HepG2 (cell line): ENCODE results near the gene PLOD2. TPM values are rescaled to one million over a fixed set of nuclear protein-coding genes. Genes with fewer than 3 reads are reported as not detected.

Experiments
- ARNT2 ChIP-seq: sonication (generic); formaldehyde crosslinking; IDR thresholded peaks from 2 replicates; pipeline ENCODE4 v1.8.0; 2022; ENCODE audit warnings: mild to moderate bottlenecking, low read depth, missing genetic modification reagents, moderate library complexity
- BORCS8-MEF2B ChIP-seq: sonication (generic); formaldehyde crosslinking; IDR thresholded peaks from 2 replicates; pipeline ENCODE4 v1.8.0; 2022; ENCODE audit warnings: mild to moderate bottlenecking, missing genetic modification reagents
- HES4 ChIP-seq: sonication (generic); formaldehyde crosslinking; IDR thresholded peaks from 2 replicates; pipeline ENCODE4 v1.9.0; 2021; ENCODE audit warnings: mild to moderate bottlenecking, missing genetic modification reagents, borderline replicate concordance
- HNRNPLL ChIP-seq: fragments of 200-400 bp; formaldehyde crosslinking; IDR thresholded peaks from 2 replicates; pipeline ENCODE4 v1.6.1; 2017; ENCODE audit warnings: mild to moderate bottlenecking, low read depth, low read length; ENCODE audit not compliant: poor library complexity, severe bottlenecking
- IRF2 ChIP-seq: IDR thresholded peaks from 2 replicates; pipeline ENCODE4 v1.6.1; 2018; ENCODE audit warnings: missing genetic modification reagents, missing compliant biosample characterization
- MTF2 ChIP-seq: sonication (generic); formaldehyde crosslinking; IDR thresholded peaks from 2 replicates; pipeline ENCODE4 v1.5.0; 2020; ENCODE audit warnings: missing genetic modification reagents, borderline replicate concordance
- NFYB ChIP-seq: sonication (generic); formaldehyde crosslinking; IDR thresholded peaks from 2 replicates; pipeline ENCODE4 v1.4.0; 2020; ENCODE audit warnings: missing genetic modification reagents
- PHF8 ChIP-seq: sonication (generic); formaldehyde crosslinking; IDR thresholded peaks from 2 replicates; pipeline ENCODE4 v1.5.0; 2020; ENCODE audit warnings: missing genetic modification reagents
- RBM39 ChIP-seq: fragments of 200-400 bp; formaldehyde crosslinking; IDR thresholded peaks from one replicate; pipeline ENCODE4 v1.6.1; 2018; ENCODE audit warnings: antibody characterized with exemption, mild to moderate bottlenecking, low read depth, low read length; ENCODE audit not compliant: poor library complexity, severe bottlenecking
- SIN3A ChIP-seq: IDR thresholded peaks from 2 replicates; pipeline ENCODE4 v1.6.1; 2011; ENCODE audit warnings: low read depth, mild to moderate bottlenecking, control low read depth, low read length, borderline replicate concordance
- SNAPC2 ChIP-seq: sonication (generic); formaldehyde crosslinking; IDR thresholded peaks from 2 replicates; pipeline ENCODE4 v1.8.1; 2022; ENCODE audit warnings: mild to moderate bottlenecking, missing genetic modification reagents
- SRF ChIP-seq: IDR thresholded peaks from 2 replicates; pipeline ENCODE4 v1.6.1; 2011; ENCODE audit warnings: mild to moderate bottlenecking, low read depth, low read length, moderate library complexity
- YEATS2 ChIP-seq: sonication (generic); formaldehyde crosslinking; IDR thresholded peaks from 2 replicates; pipeline ENCODE4 v1.4.0; 2020; ENCODE audit warnings: missing genetic modification reagents, borderline replicate concordance
- ZFP90 ChIP-seq: sonication (generic); formaldehyde crosslinking; IDR thresholded peaks from 2 replicates; pipeline ENCODE4 v1.8.0; 2022; ENCODE audit warnings: missing genetic modification reagents, mild to moderate bottlenecking, inconsistent platforms, borderline replicate concordance
- ZNF230 ChIP-seq: sonication (generic); formaldehyde crosslinking; IDR thresholded peaks from 2 replicates; pipeline ENCODE4 v1.4.0; 2020; ENCODE audit warnings: mild to moderate bottlenecking, missing genetic modification reagents
- ZNF451 ChIP-seq: sonication (generic); formaldehyde crosslinking; IDR thresholded peaks from 2 replicates; pipeline ENCODE4 v1.5.0; 2020; ENCODE audit warnings: mild to moderate bottlenecking, missing genetic modification reagents
- ZNF460 ChIP-seq: sonication (generic); formaldehyde crosslinking; IDR thresholded peaks from 2 replicates; pipeline ENCODE4 v1.5.1; 2020; ENCODE audit warnings: missing genetic modification reagents, mild to moderate bottlenecking, borderline replicate concordance
- ZNF570 ChIP-seq: sonication (generic); formaldehyde crosslinking; IDR thresholded peaks from 2 replicates; pipeline ENCODE4 v1.4.0; 2020; ENCODE audit warnings: mild to moderate bottlenecking, missing genetic modification reagents, borderline replicate concordance
- ZNF607 ChIP-seq: sonication (generic); formaldehyde crosslinking; IDR thresholded peaks from 2 replicates; pipeline ENCODE4 v1.5.1; 2020; ENCODE audit warnings: missing genetic modification reagents, mild to moderate bottlenecking, borderline replicate concordance
- ZSCAN31 ChIP-seq: sonication (generic); formaldehyde crosslinking; IDR thresholded peaks from 2 replicates; pipeline ENCODE4 v1.5.0; 2020; ENCODE audit warnings: low read depth, mild to moderate bottlenecking, missing genetic modification reagents
- polyA plus RNA-seq, 8 experiments: library from polyadenylated mRNA; depleted of rRNA in 3 of 8; stranded (reverse) in 7 of 8; unstranded in 1 of 8; fragments of >200 nt; fragmentation: Illumina TruSeq in 4 of 8; extraction: Trizol in 4 of 8; gene quantifications; 2 replicates each; pipeline versions ENCODE4 v1.2.1 to v1.2.3, GENCODE V29; 2011 to 2016; ENCODE audit warnings: low read depth in 4 of 8, missing spikeins in 1 of 8, mixed read lengths in 1 of 8; ENCODE audit not compliant: insufficient read depth in 1 of 8
- total RNA-seq, 5 experiments: library from RNA; depleted of rRNA; stranded (reverse); fragments of >200 nt; fragmentation: Illumina TruSeq; extraction: Trizol; gene quantifications; 2 replicates each; pipeline ENCODE4 v1.2.3, GENCODE V29; 2016; ENCODE audit warnings: low read depth in 1 of 5
- TF ChIP-seq, protein P1 (sequence below): sonication (generic); formaldehyde crosslinking; IDR thresholded peaks from 2 replicates; pipeline ENCODE4 v1.4.0; 2020; ENCODE audit warnings: missing genetic modification reagents
- TF ChIP-seq, protein P2 (sequence below): sonication (generic); formaldehyde crosslinking; conservative IDR thresholded peaks from 2 replicates; pipeline ENCODE4 v1.4.0; 2020; ENCODE audit warnings: missing genetic modification reagents
- TF ChIP-seq, protein P3 (sequence below): sonication (generic); formaldehyde crosslinking; IDR thresholded peaks from 2 replicates; pipeline ENCODE4 v1.8.1; 2022; ENCODE audit warnings: mild to moderate bottlenecking, missing genetic modification reagents

Gene PLOD2
- total and polyA plus RNA-seq, 2 of the 13 experiments (the other 11 are each of a cell fraction or from before 2014, with no cell fraction given): 107 to 161 TPM

DNA sequence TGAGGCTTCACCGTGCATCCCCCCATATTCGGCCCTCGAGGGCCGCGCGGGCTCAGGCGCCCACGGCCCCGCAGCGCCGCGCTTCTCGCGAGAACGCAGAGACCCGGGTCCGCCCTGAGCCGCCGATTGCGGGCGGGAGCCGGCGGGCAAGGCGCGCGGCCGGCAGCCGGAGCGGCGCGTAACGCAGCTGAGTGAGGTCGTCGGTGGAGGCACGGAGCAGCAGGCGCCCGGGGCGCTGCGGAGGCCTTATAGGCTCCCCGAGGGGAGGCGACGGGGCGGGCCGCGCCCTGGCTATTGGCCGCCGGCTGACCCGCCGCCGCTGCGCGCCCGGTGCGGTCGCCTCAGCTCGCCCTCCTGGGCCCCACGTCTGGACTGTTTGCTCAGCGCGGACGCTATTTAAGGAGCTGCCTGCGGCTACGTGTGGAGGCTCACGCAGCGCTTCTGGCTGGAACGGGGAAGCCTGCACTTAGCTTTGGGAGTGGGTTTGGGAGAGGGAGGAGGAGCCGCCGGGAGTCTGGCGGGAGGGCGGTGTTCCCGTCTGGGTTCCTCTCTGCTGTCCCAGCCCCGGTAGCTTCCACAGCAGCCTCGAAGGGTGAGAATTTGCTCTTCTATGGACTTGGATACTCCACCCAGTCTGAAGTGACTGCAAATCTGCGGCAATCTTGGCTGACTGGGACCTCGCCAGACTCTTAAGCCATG lies at the start of gene PLOD2 (continued):
- TF ChIP-seq, protein P1, sequence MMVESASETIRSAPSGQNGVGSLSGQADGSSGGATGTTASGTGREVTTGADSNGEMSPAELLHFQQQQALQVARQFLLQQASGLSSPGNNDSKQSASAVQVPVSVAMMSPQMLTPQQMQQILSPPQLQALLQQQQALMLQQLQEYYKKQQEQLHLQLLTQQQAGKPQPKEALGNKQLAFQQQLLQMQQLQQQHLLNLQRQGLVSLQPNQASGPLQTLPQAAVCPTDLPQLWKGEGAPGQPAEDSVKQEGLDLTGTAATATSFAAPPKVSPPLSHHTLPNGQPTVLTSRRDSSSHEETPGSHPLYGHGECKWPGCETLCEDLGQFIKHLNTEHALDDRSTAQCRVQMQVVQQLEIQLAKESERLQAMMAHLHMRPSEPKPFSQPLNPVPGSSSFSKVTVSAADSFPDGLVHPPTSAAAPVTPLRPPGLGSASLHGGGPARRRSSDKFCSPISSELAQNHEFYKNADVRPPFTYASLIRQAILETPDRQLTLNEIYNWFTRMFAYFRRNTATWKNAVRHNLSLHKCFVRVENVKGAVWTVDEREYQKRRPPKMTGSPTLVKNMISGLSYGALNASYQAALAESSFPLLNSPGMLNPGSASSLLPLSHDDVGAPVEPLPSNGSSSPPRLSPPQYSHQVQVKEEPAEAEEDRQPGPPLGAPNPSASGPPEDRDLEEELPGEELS: peak; percentile 55; the same call in 1 of the 2 replicates
- peak; percentile 98 for TF ChIP-seq ARNT2
- peak; percentile 71; the same call in 1 of the 2 replicates for TF ChIP-seq ZFP90 (CRISPR knock-in tag)
- peak; percentile 35; the same call in 1 of the 2 replicates for TF ChIP-seq ZNF607
- no peak for TF ChIP-seq ZNF460
- TF ChIP-seq ZSCAN31 (CRISPR knock-in tag): peak; percentile 89
- no peak for TF ChIP-seq ZNF230 (CRISPR knock-in tag)
- TF ChIP-seq IRF2 (CRISPR knock-in tag): peak; percentile 86
- peak; percentile 24; the same call in 1 of the 2 replicates for TF ChIP-seq PHF8 (CRISPR knock-in tag)
- TF ChIP-seq, protein P2, sequence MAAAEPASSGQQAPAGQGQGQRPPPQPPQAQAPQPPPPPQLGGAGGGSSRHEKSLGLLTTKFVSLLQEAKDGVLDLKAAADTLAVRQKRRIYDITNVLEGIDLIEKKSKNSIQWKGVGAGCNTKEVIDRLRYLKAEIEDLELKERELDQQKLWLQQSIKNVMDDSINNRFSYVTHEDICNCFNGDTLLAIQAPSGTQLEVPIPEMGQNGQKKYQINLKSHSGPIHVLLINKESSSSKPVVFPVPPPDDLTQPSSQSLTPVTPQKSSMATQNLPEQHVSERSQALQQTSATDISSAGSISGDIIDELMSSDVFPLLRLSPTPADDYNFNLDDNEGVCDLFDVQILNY: 0 out of 2 replicates have a peak, but pooled peaks have one; percentile 44
- peak; percentile 90 for TF ChIP-seq HNRNPLL
- TF ChIP-seq BORCS8-MEF2B (CRISPR knock-in tag): peak; percentile 76; the same call in 1 of the 2 replicates
- no peak for TF ChIP-seq ZNF570 (CRISPR knock-in tag)
- TF ChIP-seq YEATS2: no peak
- no peak for TF ChIP-seq MTF2 (CRISPR knock-in tag)
- peak; percentile 89 for TF ChIP-seq ZNF451 (CRISPR knock-in tag)
- TF ChIP-seq, protein P3, sequence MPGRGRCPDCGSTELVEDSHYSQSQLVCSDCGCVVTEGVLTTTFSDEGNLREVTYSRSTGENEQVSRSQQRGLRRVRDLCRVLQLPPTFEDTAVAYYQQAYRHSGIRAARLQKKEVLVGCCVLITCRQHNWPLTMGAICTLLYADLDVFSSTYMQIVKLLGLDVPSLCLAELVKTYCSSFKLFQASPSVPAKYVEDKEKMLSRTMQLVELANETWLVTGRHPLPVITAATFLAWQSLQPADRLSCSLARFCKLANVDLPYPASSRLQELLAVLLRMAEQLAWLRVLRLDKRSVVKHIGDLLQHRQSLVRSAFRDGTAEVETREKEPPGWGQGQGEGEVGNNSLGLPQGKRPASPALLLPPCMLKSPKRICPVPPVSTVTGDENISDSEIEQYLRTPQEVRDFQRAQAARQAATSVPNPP (CRISPR knock-in tag): peak; percentile 89; the same call in 1 of the 2 replicates
- peak; percentile 67; the same call in 1 of the 2 replicates for TF ChIP-seq HES4 (CRISPR knock-in tag)
- peak; percentile 50 for TF ChIP-seq RBM39
- peak; percentile 90; the same call in 1 of the 2 replicates for TF ChIP-seq SIN3A
- TF ChIP-seq SRF: no peak
- peak; percentile 63 for TF ChIP-seq NFYB (CRISPR knock-in tag)
- TF ChIP-seq SNAPC2 (CRISPR knock-in tag): peak; percentile 54; the same call in 1 of the 2 replicates
